DMS114 treated with DMSO at 0.1 percent for 48 hours (cell line): Measurements from ENCODE around the gene CROT.
A peak's percentile ranks its signal among the peaks of the same experiment; 100 is the strongest.
"Not testable (repeated sequence)": the region's sequence is repeated elsewhere in the genome, so short reads cannot be mapped to it uniquely, and the experiment has no call there.

Source experiments
- DNase-seq: peaks from one replicate; lab custom pipeline; 2025; ENCODE audit not compliant: unreplicated experiment; lab: John Stamatoyannopoulos, UW

CROT gene, protein sequence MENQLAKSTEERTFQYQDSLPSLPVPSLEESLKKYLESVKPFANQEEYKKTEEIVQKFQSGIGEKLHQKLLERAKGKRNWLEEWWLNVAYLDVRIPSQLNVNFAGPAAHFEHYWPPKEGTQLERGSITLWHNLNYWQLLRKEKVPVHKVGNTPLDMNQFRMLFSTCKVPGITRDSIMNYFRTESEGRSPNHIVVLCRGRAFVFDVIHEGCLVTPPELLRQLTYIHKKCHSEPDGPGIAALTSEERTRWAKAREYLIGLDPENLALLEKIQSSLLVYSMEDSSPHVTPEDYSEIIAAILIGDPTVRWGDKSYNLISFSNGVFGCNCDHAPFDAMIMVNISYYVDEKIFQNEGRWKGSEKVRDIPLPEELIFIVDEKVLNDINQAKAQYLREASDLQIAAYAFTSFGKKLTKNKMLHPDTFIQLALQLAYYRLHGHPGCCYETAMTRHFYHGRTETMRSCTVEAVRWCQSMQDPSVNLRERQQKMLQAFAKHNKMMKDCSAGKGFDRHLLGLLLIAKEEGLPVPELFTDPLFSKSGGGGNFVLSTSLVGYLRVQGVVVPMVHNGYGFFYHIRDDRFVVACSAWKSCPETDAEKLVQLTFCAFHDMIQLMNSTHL

DNA sequence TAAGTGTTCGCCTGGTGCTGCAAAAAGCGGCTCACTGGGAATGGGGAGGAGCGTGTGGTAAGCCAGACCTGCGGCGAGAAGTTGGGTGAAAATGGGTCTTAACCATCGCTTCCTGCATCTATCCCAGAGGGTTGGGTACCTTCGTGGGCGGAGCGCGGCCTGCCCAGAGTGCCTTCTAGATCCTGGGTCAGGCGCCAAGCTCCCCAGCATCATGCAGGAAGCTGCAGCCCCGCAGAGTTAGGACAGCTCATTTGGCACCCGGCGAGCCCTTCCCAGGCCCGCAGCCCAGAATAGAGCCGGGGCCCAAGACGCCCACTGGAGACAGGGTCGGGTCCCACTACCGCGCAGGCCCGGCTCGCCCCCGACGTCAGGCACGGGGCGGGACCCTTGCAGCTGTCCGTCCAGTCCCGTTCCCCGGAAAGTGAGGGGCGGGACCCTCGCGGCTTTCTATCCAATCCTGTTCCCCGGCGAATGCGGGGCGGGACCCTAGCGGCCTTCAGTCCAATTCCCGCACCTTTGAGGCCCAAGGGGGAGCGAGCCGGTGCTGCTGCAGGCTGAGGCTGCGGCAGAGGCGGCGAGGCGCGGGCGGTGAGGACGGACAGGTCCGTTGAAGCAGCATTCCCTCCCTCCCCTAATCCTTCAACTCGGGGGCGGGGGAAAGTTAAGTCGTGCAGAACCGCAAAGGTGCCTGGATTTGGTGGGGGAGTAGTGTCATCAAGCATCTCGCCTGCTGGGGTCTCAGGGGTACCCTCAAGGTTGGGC lies at the start of gene CROT:
TSS of gene CROT (plus strand) at position 499 of the 762 bp plus-strand sequence. CDS start 3,405 bp downstream, outside the sequence.
- DNase-seq, result peak; percentile 88

DNA sequence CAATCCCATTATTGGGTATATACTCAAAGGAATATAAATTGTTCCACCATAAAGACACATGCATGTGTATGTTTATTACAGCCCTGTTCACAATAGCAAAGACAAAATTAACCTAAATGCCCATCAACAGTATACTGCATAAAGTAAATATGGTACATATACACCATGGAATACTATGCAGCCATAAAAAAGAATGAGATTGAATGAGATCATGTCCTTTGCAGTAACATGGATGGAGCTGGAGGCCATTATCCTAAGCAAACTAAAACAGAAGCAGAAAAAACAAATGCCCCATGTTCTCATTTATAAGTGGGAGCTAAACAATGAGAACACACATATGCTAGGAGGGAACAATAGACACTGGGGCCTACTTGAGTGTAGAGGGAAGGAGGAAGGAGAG lies 44.7 kb upstream of the CROT start:
- DNase-seq, result no peak

DNA sequence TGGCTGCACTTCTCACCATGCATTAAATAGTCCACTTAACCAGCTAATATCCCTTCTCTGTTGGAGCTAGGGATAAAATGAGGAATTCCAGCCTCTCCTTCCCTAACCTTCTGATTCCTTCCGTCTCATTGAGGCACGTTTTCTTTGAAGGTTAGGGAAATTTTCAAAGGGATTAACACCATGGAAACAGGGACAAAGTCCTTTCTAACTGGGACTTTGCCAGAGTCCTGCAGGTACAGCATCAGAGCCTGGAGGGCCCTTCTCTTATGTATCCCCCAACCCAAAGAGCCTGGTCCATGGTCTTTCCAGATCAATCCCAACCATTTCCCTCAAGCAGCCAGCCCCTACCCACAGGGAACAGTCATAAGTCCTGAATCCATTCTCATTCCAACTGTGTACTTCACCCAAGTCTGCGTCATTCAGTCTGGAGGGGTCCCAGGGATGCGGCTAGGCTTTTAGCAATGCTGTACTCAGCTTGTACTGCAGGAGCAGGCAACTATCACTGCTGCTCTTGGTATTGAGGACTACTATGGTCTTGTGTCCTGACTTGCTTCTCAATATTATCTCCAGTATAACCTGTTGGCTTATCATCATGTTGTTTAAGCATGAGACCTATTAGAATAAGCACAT lies 34.6 kb upstream of the CROT start:
- DNase-seq, result no peak

DNA sequence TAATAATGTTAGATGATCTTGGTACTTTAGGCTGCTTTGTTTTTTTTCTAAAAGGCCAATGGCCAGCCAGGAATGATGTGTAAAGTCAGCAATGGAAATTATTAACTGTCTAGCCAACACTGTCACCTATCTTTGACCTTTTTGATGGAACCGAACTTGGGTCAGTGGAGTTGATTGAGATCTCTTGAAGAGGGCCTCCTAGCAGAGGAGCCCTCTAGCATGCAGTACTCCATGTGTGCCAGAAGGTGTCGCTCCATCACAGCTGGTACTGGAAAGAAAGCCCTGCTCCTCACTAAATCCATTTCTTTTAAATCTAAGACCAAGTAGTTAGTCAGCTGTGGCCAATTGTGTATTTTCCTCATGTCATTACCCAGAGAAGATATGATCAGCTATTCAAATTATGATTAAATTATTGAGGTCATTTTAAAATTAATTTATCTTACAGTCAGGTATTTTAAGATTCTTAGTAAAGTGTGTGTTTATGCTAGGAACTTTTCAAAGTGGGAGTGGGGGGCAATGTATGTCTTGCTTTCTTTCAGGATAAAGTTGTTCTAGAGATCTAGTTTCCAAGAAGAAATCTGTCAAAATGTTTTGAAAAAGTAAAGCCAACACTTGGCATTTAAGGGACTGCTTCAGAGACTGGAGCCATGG lies 33.1 kb upstream of the CROT start:
- DNase-seq, result peak; percentile 53

DNA sequence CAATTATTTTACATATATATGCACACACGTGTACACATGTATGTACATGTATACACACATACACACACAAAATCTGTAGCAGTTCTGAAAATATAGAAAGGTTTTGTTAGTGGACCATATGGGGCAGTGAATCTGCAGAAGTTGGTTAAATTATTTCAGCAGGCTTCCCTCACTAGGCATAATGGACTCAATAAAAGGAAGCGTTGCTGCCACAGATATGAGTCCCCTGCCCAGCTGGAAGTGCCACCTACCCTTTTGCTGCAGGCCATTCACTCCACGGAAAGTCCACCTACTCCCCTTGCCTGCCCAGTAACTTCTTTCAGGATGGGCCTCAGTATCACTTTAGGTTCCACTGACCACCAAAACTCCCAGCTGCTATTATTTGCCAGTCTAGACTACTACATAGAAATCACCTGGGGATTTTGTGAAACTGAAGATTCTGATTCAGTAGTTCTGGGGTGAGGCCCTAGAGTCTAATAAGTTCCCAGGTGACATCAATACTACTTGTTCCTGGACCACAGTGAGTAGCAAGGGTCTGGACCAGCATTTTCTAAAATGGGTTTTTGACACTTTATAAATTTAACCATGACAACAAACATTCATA lies 29.3 kb upstream of the CROT start:
- DNase-seq, result no peak

DNA sequence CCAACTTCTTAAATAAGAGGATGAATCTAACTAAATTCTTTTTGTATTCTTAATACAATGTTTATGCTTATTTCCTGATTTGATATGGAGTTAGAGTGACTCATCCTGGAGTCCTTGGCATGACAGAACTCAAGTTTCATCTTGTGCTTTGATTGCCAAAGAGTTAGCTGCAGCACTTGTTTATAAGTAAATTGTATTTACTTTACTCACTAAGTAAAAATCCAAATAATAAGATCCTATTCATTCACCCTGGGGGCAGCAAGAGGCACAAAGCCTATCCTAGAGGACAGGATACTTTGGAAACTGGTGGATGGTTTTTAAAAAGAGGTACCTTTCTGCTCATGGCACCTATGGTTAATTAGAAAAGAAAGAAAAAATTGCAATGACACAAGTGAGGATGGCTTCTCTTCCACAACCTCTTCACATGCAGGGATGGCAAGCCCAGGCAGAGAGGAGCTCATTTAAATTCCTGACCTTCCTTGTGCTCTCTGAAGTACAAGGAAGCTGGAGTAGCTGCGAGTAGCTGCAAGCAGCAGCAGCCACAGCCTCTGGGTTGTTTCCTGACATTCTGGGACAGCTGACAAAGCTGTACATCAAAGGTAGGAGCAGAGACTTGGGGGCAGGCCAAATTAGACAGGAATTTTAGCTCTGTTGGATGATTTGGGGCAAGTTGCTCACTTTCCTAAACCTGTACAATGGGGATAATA lies 28.5 kb upstream of the CROT start:
- no peak for DNase-seq

DNA sequence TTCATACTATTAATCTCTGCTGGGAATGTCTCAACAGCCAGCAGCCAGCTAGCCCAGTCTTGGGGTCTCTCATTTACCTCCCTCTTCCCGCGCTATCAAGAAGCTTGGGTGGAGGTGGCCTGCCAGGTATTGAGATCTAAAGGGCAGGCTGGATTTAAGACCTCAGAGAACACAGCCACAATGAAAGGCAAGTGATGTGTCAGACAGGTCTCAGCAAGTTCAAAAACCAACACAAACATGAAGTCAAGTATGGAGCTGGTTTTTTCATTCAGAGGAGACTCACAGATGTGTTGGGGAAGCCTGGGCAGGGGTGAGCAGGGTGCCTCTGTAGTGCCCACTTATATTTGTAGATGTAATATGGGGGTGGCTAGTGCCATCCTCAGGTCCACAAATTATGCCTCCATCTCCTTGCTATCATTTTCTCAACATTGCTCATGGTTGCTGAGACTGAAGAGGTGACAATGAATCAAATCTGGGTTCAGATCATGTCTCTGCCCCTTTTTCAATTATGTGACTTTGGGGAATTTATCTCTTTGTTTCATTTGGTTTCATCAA lies 27.7 kb upstream of the CROT start:
- DNase-seq, result no peak

DNA sequence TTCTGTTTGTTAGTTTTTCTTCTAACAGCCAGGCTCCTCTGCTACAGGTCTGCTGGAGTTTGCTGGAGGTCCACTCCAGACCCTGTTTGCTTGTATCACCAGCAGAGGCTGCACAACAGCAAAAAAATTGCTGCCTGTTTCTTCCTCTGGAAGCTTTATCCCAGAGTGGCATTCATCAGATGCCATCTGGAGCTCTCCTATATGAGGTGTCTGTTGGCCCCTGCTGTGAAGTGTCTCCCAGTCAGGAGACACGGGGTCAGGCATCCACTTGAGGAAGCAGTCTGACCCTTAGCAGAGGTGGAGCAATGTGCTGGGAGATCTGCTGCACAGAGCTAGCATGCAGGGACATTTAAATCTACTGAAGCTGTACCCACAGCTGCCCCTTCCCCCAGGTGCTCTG lies 26.7 kb upstream of the CROT start:
- no peak for DNase-seq

DNA sequence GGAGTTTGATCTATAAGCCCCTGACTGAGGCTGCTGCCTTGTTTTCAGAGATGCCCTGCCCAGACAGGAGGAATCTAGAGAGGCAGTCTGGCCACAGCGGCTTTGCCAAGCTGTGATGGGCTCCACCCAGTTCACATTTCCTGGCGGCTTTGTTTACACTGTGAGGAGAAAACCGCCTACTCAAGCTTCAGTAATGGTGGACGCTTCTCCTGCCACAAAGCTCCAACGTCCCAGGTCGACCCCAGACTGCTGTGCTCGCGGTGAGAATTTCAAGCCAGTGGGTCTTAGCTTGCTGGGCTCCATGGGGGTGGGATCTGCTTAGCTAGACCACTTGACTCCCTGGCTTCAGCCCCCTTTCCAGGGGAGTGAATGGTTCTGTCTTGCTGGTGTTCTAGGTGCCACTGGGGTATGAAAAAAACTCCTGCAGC lies 26.3 kb upstream of the CROT start:
- not testable (repeated sequence) for DNase-seq

DNA sequence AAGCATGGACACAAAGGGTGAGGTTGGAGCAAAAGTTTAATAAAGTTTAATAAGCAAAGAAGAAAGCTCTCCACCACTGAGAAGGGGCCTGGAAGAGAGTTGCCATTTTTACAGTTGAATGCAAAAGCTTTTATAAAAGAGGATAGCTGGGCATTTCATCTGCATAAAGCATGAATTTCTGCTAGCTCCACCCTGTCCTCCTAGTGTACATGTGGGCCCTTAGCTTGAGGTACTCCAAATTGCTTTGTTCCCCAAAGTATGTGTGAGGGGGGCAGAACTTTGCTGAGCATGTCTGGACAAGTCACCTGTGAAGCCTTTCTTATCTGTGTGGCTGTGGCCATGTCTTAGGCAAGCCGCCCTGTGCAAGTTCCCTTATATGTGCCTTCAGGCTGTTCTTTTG lies 22.6 kb upstream of the CROT start:
- DNase-seq, result no peak

DNA sequence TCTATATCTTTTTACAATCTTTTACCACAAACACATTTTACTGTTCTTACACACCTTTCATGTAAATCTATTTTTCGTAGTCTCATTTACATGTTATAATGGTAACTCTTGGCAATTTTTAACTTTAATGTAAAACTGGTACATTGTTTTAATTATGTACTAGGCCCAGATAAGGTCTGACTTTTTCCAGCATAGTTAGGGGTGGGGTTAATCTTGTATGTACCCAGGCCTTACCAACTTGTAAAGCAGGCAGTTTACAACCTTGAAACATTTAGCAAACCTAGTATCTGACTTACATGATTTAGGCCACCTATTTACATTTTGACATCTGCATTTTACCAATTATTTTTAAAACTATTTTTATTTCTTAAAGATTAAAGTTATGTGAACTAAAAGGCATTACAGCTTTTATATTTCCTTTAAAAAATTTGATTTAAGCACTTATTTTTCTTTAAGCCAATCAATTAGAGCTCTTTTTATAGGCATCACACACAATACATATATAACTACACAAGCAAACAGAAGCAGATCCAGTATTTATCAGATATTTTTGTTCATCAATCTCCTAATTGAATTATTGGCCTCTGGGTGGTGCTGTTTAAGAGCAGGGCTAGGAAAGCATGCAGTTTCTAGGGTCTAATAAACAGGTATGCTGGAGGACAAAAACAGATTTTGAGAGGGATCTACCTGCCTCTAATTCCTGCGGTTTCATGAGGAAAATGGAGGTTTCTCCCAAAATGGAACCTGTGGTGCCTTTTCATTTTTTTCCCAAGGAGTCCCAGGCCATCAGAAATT lies 19.7 kb upstream of the CROT start:
- no peak for DNase-seq

DNA sequence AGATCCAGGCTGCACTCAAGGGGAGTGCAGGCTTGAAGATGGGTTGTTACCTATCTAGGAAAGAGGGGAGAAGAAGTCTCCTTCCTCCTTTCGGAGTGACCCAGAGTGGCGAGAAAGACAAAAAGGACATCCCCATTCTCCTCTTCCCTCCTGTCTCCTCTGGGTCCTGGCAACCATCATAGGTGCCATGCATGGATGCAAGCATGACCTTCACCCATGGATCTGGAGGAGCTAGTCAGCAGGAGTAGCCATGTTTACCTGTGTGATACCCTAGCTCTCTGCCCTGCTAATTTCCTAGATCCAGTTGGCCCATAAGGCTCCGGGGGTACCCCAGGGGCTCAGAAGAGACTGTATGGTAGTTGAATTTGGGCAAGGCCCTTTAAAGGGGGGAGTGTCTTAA lies 17.2 kb upstream of the CROT start:
- no peak for DNase-seq

DNA sequence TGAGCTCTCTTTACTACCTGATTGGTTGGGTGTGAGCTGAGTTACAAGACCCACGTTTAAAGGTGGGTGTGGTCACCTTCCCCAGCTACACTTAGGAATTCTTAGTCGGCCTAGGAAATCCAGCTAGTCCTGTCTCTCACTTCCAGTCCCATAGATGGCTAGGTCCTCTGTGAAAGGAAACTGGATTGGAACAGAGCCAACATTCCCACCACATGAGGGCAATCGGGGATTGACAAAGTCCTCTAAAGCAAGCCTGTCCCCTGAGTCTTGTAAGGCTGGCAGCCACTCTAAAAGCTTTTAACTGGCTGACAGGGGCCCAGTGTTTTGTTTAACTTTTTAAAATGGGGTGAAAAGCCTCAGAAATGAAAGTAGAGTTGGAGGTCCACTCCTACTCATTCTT lies 15.1 kb upstream of the CROT start:
- DNase-seq, result no peak

DNA sequence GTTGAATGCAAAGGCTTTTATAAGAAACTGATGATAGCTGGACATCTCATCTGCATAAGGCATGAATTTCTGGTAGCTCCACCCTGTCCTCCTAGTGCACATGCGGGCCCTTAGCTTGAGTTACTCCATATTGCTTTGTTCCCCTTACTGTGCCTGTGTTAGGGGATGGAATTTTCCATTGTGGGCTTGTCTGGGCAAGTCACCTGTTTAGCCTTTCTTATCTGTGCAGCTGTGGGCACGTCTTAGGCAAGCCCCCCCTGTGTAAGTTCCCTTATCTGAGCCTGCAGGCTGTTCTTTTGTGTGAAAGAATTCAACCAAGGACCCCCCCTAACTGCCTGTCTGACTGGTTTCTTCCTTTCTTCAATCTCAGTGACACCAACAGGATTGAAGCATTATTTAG lies 14.5 kb upstream of the CROT start:
- DNase-seq, result no peak

DNA sequence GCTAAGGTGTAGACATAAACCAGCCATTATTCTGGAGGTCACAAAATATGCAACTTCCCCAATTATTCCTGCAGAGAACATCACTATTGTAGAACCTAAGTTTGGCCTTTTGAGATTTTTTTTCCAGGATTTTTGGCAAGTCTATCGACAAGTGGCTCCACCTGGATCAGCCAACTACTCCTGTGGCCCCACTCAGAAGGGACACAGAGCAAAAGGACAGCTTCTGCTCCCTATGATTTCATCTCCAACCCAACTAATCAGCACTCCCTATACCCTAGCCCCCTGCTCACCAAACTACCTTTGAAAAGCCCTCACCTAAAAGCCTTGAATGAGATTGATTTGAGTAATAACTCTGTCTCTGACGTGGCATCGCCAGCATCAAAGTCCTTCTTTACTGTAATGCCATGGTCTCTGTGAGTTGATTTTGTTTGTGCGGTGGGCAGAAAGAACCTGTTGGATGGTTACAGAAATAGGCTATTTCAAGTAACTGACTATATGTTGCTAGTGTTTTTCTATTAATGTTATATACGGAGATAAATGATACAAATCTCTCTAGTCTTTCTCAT lies 13.7 kb upstream of the CROT start:
- DNase-seq, result no peak

DNA sequence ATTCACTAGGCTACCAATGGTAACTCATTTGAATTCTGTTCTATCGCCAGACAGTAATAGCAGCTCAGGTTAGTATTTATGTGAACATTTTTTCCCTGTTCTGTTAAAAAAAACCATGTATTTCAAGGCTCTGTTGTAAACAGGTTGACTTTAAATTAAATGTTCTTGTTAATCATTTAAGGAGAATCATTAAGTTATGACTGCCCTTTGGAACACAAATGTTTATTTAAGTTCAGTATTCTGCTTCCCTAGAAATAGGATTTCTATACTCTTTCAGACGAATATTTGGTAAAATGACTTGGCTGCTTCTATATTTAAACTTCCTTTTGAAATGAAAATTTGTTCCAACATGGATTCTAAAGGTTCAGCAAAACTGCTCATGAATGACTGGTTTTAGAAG lies 13.1 kb upstream of the CROT start:
- DNase-seq, result no peak

DNA sequence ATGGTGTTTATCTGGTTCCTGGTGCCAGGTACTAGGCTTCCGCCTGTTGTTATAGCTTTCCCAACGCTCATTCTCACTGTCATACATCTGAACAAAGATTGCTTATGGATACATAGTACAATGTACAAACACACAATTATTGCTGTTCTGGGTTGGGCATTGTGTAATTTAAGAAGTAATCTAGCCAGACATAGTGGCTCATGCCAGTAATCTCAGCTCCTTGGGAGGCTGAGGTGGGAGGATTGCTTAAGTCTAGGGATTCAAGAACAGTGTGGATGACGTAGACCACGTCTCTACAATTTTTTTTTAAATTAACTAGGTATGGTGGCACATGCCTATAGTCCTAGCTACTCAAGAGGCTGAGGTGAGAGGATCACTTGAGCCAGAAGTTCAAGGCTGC lies 9.3 kb upstream of the CROT start:
- no peak for DNase-seq

DNA sequence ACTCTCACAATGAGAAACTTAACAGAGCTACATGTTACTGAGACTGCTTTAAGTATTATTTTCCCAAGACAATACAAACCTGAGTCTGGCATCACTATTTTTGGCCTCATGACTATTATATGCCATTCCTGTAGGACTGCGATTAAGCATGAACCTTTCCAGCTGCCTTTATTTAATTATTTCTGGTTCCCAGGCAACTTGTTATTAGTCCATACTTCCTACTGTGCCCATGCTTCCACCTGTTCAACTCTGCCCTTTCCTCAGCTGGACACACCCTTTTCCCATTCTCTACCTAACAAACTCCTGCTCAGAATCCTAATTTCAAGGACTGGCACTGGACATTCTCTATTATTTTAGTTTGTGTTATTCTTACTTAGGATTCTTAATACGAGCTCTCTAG lies 8.1 kb upstream of the CROT start:
- DNase-seq, result no peak
